Stimulated activated CD4-positive, alpha-beta T cell treated with anti-CD3 and anti-CD28 coated beads, Interleukin-4, amount 100 ng/mL, for 48 hours (primary cell): Measurements from ENCODE around the gene FAM13A.

Source experiments
- DNase-seq, 2 donors: peaks; one replicate each; pipeline ENCODE4 v3.0.0-alpha.2; 2020; ENCODE audit warnings: low read depth in 2 of 2

FAM13A gene

DNA sequence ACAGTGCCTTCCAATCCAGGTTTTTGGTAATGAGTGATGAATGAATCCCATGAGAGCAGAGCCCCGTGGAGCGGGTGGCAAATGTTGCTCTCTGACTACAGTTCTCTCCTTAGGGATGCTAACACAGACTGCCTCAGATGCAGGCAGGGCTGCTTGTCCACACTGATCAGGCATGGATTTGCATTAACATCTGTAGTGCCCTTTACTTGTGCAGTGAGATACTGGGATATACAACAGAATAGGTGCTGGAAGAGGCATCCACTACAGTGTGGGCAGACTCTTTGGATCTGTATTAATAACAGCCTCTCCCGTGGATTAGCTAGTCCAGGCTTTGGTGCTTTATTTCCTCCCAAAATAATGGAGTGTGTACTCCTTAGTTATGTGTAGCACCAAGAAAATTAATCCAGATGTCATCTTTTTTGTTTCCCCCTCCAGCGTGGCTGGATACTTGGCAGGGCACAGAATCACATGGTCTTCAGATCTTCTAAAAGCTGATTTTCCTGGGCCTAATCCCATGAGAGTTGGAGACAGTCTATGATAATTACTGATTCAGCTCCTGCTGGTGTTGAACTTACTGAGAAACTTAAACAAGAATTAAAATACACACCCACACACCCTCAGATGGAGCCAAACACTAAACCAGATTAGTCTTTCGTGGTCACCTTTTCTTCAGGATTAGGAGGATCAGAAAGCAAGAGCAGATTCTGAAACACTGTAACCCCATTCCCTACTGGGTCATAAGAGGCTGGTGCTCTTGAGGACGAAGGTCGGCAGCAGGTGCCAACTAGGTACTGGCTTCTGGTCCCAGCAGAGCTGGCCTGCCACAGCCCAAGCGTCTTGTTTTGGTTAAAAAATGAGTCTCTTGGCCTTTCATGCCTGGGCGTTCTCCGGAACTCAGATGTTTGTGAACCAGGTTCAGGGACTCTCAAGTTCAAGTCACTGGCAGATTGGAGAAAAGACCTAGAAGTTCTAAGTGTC is 336.2 kb downstream of the FAM13A start:
- no peak for DNase-seq

DNA sequence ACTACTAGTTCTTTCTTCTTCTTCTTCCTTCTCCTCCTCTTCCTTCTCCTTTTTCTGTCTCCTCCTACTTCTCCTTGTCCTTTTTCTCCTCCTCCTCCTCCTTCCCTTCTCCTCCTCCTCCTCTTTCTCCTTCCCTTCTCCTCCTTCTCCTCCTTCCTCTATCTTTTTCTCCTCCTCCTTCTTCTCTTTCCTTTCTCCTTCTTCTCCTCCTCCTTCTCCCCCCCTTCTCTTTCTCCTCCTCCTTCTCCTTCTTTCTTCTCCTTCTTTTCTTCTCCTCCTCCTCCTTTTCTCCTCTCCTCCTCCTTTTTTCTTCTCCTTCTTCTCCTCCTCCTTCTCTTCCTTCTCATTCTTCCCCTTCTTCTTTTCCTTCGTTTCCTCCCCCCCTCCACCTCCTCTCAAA is 337.6 kb downstream of the FAM13A start:
- no peak for DNase-seq

DNA sequence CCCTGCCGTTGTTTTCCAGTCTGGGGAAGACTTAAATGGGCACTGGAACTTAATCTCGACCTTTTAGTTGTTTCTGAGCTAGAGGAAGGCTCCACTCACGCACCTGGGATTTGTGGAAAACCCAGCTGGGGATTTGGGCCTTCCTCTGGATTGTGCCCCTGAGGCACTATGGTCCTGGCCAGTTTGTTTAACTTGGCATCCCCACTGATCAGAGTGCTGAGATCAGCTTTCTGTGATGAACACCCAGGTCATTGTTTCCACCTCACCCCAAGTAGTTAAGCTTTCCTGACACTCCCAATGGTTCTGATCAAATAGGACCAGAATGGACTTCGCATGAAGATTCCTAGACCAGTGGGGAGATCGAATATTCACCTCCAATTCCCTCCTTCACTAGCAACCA is 338.9 kb downstream of the FAM13A start:
- DNase-seq: no peak

DNA sequence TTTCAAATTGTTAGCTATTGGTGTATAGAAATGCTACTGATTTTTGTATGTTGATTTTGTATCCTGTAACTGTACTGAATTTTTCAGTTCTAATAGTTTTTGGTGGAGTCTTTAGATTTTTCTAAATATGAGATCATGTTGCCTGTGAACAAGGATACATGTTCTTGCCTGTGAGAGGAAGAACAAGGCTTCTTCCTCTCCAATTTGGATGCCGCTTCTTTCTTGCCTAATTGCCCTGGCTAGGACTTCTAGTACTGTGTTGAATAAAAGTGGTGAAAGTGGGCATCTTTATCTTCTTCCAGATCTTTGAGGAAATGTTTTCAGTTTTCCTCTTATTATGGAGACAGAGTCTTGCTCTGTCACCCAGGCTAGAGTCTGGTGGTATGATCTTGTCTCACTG is 343.2 kb downstream of the FAM13A start:
- DNase-seq: no peak

DNA sequence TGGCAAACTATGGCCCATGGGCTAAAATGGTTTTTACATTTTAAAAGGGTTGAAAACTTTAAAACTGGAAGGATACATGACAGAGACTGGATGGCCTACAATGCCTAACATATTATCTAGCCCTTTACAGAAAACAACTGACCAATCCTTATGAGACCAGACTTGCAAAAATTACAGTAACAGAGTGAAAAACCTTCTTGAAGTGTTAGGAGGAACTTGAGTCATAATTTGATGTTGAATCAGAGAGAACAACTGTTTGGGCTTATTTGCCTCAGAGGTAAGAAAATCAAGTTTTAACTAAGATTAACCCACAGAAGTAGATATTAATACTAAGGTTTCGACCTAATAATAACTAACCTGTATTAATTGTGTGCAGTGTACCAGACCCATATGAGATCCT is 347.0 kb downstream of the FAM13A start:
- DNase-seq: no peak

DNA sequence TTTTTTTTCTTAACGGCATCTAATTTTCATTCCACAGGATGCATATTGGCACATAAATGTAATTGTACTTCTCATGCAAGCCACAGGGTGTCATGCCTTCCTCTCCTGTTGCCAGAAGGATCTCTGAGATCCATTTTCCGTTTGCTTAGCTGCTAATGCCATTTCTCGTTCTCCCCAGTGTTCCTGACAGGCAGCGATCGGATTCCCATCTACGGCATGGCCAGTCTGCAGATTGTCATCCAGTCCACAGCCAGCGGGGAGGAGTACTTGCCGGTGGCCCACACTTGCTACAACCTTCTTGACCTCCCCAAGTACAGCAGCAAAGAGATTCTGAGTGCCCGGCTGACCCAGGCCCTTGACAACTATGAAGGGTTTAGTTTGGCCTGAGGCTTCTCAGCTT is 350.4 kb downstream of the FAM13A start:
- no peak for DNase-seq

DNA sequence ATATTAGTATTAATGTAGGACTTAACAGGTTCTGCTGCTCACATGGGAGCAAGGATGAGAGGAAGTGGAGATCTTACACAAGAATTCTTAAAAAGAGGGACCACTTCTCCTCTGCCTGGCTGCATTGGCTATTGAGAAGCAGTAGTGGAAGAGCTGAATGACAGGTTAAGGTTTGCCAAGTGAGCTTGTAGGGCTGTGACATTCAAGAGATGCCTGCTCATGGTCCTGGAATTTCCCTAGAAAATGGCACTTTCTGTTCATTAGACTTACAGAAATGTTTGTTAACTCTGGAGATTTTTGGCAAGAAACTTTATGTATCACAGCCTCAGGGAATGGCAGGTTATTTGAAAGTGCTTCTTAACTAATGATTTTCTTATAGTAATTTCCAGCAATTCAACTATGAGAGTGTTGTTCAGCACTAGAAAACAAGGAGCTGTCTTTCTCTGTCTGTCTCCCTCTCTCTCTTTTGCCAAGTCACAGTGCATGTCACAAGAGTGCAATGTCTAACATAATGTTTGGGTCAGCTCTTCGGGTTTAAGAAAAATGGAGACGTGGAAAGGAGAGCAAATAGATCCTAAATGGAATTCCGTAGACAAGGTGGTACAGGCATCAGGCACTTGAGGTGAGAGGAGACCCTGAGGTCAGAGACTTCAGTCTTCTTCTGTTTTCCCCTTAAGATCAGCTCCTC is 351.0 kb downstream of the FAM13A start:
- DNase-seq: no peak

DNA sequence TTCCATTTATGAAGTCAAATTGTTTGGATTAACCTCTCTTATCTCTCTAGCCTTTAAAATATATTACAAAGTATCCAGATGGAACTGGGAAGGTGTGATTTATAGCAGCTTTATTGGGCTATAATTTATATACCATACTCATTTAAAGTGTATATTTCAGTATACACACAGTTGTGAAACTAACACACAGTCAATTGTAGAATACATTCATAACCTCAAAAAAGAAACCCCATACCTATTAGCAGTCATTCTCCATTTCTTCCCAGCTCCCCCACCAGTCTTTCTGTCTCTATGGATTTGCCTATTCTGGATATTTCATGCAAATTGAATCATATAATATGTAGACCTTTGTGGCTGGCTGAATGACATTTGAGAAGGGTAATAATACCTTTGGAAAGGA is 351.8 kb downstream of the FAM13A start:
- no peak for DNase-seq

DNA sequence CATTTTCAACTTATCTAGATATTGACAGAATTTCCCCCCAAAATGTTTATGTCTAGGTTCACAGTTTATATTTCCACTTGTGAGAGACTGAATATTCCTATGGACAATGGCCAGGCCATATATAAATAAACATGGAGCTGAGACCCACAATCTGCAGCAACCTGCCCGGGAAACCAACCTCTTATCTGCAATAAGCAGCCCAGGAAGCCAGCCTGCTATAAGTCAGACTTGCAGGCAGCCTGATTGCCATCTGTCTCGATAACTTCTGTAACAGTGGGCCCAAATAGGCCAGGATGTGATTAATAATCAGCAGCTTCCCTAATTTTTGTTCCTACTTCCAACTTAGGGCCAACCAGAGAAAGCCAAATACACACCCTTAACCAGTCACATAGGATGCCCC is 354.2 kb downstream of the FAM13A start:
- DNase-seq: no peak

DNA sequence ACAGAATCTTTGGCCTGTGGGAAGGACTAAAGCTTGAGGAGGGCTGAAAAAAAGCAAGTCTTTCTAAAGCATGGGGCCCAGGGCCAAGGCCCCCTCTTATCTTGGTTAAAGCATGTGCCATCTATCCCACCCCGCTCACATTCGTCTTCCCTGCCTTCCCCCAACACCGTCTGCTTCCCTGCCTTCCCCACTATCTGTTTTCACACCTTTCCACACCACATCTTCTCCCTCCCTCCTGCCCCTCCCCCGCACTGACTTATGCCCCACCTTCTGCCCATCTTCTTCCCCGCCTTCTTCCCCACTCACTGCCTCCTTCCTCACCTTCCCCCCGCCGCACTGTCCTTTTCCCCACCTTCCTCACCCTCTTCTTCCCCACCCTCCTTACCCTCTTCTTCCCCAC is 358.5 kb downstream of the FAM13A start:
- DNase-seq: no peak

DNA sequence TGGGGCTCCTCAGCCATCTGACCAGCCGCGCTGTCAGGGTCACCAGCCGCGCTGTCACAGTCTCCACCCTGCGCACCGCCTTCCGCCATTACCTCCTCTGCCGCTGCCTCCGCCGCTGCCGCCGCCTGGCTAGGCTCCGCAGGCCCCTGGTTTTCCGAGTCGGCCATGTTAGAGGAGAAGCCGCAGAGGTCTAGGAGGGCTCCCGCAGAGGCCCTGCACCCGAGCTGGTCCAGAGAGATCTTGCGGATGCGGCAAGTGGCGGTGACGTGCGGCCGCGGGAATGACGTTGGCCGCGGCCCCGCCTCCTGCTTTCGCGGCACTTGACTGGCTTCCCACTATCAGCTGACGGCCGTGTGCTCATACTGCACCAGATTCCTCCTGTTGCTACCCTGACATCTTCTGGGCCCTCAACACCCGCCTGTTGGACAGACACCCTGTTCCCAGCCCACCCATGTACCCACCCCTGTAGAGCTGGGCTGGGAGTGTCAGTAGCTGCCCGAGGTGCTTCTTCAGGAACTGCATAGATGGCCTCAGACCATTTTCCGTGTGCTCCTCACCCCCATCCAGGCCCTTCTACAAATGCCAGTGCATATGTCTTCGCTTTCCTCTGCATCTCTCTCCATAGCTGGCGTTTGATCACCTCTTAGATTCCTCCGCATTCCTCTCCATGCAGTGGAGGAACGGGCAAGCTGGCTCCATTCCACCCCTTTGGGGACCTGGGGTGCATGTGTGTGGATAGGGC is 359.2 kb downstream of the FAM13A start, which contains the start of gene NAP1L5:
Gene NAP1L5, minus strand, starts transcription at position 242 of the 742 bp plus-strand sequence. Its CDS starts 75 bp downstream, at position 167.
- DNase-seq: peak; percentile 46 to 49

DNA sequence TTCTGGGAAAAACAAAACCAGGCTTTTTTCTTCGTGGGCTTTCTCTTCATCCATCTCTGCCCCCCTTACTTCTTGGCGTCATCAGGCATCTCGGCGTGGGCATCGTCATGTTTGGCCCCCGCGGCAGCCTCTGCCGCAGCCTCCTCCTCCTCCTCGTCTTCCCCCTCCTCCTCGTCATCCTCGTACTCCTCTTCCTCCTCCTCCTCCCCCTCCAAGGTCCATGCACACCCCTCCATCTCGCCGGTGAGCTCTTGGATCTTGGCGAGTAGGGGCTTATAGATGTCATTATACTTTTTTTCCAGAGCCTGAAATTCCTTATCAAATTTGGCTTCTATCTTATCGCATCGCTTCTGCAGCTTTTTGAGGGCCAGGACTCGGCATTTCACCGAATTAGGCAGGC is 359.8 kb downstream of the FAM13A start:
- DNase-seq: no peak

DNA sequence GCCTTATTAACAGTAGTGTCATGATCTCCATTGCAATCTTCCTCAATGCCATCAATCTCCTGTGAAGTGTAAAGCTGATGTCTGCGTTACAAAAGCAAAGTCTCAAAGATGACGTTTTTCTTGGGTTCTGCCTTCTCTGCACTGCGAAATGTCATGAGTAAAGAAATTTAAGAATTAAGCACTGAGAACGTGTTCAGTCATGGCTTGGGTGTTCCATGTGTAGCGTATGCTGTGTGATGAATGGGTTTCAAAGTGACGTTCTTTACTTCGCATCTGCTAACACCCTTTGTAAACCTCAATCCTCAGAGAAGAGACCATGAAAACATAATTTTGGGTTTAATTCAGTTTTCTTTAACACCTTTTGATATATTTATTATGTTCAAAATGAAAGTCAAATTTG is 360.4 kb downstream of the FAM13A start:
- DNase-seq: no peak

DNA sequence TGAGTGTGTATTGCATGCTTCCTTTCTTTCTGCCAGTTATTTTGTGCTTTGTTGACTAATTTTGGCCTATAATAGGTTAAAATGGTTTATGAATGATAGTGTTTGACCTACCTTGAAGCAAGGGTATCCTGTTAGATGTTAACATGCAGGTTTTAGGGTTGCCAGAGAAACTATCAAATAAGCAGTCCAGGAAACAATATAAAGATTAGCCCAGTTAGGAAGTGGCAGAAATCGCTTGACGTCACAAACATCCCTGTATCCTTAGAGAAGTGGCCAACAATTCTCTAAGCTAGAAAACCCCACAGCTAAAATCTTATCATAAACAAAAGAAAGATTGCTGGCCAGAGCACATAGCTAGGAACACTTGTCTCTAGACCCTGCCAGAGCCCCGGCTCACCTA is 363.2 kb downstream of the FAM13A start:
- no peak for DNase-seq

DNA sequence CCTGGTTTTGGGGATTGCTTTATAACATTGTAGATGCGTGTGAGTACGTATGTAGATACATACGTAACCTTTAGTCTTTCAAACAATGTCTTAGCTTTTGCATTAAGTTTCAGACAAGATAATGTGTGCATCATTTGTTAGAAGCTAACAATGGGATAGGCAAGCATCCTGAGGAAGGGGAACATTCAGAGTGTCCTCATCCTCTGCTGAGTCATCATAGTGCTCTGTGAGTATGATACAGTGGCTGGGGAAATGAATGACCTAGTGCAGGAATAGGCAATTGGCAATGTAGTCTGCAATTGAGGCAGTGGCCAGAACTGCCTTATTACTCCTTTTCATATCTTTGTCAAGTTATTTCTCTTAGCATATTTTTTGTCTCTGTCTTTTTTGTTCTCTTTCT is 366.6 kb downstream of the FAM13A start:
- no peak for DNase-seq

DNA sequence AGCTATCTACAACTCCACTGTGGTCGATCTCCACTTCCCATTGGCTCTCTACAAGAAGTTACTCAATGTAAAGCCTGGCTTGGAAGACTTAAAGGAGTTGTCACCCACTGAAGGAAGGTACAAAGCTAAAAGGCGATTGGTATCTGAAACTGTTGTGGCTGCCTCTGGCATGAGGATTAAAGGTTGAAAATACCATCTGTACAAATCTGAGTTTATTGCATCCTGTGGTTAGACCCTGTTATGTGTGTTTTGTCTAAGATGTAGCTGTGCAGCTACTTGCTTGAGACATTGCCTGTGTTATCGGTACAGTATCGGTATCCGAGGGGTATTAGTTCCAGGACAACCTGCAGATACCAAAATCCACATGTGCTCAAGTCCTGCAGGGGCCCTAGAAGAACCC is 375.8 kb downstream of the FAM13A start:
- DNase-seq: no peak
